Thoracic aorta endothelial cell (primary cell): ENCODE measurements around the gene NR1D1. TPM values are rescaled to one million over a fixed set of nuclear protein-coding genes. Genes with fewer than 3 reads are reported as not detected.

ENCODE experiments used
- total RNA-seq: library from RNA; depleted of rRNA; stranded (reverse); fragments of >200 nt; gene quantifications from 2 replicates; pipeline ENCODE4 v1.2.3, GENCODE V29; 2012

The NR1D1 gene
- 2.1 and 2.6 TPM in 2 replicates for total RNA-seq

DNA sequence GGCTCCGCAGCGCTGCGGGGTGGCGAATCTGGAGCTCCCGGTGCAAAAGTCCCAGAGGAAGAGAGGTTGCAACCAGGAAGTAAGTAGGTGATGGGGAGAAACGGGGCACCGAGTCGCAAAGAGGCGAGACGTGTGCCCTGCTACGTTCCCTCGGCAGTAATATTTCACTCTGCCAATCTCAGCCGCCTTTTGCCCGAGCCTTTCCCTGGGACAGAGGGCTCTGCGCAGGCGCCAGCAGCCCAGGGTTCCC is at the start of gene NR1D1:
TSS of gene NR1D1 (minus strand) at position 171 of the 250 bp plus-strand sequence. CDS start 495 bp downstream, outside the sequence.

DNA sequence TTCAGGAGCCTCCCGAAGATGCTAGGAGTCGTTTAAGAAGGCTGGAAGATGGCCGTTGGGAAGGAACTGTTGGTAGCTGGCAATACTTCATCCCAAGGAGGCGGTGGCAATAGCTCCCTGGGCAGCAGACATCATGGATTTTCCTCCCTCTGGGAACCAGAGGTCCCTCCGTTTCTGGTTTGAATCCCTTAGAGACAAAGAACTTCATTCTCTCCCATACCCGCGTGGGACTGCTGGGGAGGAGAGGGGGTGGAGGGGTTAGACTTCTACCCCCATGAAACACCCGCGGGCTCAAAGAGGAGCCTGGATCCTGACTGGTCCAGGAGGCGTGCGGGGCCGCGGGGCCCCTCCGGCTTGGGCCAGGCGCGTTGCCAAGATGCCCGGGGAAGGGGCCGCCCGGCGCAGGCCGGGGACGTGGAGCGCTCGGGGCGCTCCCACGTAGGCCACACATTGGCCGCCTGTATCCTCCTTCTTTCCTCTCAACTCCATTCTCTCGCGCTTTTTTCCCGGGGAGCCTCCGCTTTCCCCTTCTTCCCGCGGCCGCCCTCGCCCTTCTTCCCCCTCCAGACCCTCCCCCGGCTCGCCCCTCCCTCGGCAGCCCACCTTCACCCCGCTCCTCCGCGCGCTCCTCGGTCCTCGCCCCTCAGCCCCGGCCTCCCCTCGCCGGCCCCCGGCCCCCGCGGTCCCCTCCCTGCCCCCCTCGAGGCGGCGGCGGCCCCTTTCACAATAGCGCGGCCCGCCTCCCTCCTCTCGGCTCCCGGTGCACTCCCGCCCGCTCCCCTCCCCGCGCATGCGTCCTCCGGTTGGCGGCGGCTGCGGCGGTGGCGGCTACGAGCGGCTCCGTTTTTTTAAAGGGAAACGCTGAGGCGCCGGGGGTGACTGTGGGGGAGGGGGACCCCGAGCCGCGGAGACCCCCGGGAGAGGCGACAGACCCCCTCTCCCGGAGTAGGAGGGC is 21.1 kb upstream of the NR1D1 start, which contains the start of gene MSL1:
TSS of gene MSL1 (plus strand) at position 791 of the 955 bp plus-strand sequence. CDS start 642 bp downstream, outside the sequence.

DNA sequence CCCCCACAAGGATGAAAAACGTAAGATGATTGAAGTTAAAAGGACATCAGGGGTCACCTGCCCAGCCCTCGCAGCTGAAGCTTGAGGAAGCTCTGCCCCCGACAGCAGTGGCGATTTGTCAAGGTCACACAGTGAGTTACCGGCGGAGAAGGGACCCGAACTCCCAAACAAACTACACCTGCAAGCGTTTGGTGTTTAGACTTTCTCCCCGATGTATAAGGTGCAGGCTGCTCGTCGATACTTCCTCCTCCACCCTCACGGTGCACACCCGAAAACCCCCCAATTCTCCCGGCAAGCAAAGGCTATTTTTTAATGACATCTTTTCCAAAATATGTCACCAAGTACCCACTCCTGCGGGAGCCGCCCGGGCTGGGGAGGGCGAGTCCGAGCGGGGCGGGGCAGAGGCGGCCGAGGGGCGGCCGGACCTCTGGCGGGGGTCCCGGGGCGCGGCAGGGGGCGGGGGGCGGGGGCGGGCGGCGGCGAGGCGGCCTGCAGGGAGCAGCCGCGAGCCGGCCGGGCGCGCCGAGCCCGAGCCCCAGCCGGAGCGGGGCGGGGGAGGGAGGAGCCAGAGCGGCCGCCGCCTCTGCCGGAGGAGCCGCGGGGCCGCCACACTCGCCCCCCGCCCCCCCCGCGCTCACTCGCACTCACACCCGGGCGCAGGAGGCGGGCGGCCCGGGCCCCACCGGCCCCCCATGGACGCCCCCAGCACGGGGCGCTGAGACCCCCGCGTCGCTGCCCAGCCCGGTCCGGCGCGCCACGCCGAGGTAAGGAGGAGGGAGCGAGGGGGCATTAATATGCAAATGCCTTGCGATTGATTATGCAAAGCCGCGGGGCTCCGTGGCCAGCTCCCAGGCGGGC is 37.8 kb downstream of the NR1D1 start, which contains the start of gene THRA:
TSS of gene THRA (plus strand) at position 637 of the 858 bp plus-strand sequence. CDS start 11,524 bp downstream, outside the sequence.

Other genes with a start within 250 kb of the NR1D1 start
- gene IKZF3, start 236.3 kb downstream of the NR1D1 start, total RNA-seq = not detected in 2 replicates
- not detected in 2 replicates for gene ZPBP2, start 232.4 kb downstream of the NR1D1 start, total RNA-seq
- gene GSDMB, start 182.0 kb downstream of the NR1D1 start, total RNA-seq = 3.9 and 4.0 TPM in 2 replicates
- gene ORMDL3, start 173.0 kb downstream of the NR1D1 start, total RNA-seq = 14.9 and 19.3 TPM in 2 replicates
- not detected in 2 replicates for gene LRRC3C, start 172.9 kb downstream of the NR1D1 start, total RNA-seq
- gene GSDMA, start 137.6 kb downstream of the NR1D1 start, total RNA-seq = not detected in 2 replicates
- 125 and 151 TPM in 2 replicates for gene PSMD3, start 119.8 kb downstream of the NR1D1 start, total RNA-seq
- gene CSF3, start 85.1 kb downstream of the NR1D1 start, total RNA-seq = 0.80 and 8.0 TPM in 2 replicates
- 89.2 and 107 TPM in 2 replicates for gene MED24, start 46.2 kb downstream of the NR1D1 start, total RNA-seq
- gene THRA, start 37.6 kb downstream of the NR1D1 start, total RNA-seq = 16.0 and 23.8 TPM in 2 replicates
- gene MSL1, start 21.4 kb upstream of the NR1D1 start, total RNA-seq = 88.1 and 101 TPM in 2 replicates
- gene CASC3, start 39.9 kb upstream of the NR1D1 start, total RNA-seq = 61.0 and 67.9 TPM in 2 replicates
- gene RAPGEFL1, start 76.9 kb upstream of the NR1D1 start, total RNA-seq = 3.2 and 3.8 TPM in 2 replicates
- gene WIPF2, start 118.7 kb upstream of the NR1D1 start, total RNA-seq = 12.4 and 14.2 TPM in 2 replicates
- gene CDC6, start 187.3 kb upstream of the NR1D1 start, total RNA-seq = 53.5 and 53.7 TPM in 2 replicates
- 18.5 and 21.0 TPM in 2 replicates for gene RARA, start 208.6 kb upstream of the NR1D1 start, total RNA-seq